Measurements from ENCODE around the gene LARP4B. TPM values are rescaled to one million over a fixed set of nuclear protein-coding genes. Genes with fewer than 3 reads are reported as not detected.

Gene LARP4B
- total and polyA plus RNA-seq, 7 donors = 16.6 to 88.3 (median 66.6) TPM

DNA sequence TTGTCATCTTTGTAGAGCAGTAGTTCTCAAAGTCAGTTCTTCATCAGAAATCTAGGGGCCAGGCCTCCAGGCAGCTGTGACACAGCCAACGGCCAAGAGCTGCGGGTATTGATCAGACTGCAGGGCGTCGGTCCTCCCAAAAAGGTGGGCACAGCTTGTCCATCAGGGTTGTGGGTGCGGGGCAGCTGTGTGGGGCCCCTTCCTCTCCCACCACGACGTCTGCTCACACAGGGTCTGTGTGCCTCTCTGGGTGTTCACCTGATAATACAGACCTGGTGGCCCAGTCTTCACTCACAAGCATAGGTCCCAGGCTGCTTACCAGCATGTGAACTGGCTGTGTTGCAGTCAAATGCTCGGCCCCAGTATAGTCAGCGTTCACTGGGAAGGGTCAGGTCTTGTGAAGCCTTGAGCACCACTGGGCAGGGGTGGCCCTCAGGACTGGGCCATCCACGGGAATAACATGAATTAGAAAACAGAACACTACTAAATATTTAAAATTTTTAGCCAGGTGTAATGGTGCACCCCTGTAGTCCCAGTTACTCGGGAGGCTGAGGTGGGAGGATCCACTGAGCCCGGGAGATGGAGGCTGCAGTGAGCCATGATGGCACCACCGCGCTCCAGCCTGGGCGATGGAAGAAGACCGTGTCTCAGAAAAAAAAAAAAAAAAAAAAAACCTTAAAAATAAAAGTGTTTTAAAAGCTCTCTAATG, 139.3 kb downstream of the LARP4B start:
- intact Hi-C loops (cut with DNase I) = no loop called here
- no peak overlapping the region for H3K27ac ChIP-seq
- 73 to 83% (median 80%) methylated on average over 16 of the region's 16 CpGs for WGBS, 3 donors
- H3K9me3 ChIP-seq = no peaks in the 10 kb centered on the region
- peaks cover 13% of the 10 kb centered on the region for H3K4me1 ChIP-seq
- H3K27me3 ChIP-seq (ENCODE audit: insufficient read depth in 3 of 3, low read length in 2 of 3) = no peaks in the 10 kb centered on the region
- H3K4me3 ChIP-seq = no peak overlapping the region
- TF ChIP-seq, protein P1, sequence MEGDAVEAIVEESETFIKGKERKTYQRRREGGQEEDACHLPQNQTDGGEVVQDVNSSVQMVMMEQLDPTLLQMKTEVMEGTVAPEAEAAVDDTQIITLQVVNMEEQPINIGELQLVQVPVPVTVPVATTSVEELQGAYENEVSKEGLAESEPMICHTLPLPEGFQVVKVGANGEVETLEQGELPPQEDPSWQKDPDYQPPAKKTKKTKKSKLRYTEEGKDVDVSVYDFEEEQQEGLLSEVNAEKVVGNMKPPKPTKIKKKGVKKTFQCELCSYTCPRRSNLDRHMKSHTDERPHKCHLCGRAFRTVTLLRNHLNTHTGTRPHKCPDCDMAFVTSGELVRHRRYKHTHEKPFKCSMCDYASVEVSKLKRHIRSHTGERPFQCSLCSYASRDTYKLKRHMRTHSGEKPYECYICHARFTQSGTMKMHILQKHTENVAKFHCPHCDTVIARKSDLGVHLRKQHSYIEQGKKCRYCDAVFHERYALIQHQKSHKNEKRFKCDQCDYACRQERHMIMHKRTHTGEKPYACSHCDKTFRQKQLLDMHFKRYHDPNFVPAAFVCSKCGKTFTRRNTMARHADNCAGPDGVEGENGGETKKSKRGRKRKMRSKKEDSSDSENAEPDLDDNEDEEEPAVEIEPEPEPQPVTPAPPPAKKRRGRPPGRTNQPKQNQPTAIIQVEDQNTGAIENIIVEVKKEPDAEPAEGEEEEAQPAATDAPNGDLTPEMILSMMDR (IDR thresholded peaks at IDR 0.05) = no peak
- ATAC-seq (no peak), DNase-seq (peak in 1 of 2 donors; percentile 28)
- H3K36me3 ChIP-seq (ENCODE audit: insufficient read depth in 1 of 2, low read depth in 1 of 2) = no peaks in the 10 kb centered on the region

DNA sequence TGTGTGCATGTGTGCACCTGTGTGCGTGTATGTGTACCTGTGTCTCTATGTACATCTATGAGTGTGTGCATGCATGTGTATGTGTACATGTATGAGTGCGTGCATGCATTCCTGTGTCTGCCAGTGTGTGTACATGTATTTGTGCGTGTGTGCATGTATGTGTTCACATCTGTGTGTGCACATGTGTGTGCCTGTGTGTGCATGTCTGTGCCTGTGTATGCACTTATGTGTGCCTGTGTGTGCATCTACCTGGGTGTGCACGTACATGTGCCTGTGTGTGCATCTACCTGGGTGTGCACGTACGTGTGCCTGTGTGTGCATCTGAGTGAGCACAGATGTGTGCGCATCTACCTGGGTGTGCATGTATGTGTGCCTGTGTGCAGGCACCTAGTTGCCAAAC, 139.9 kb downstream of the LARP4B start:
- peak in 1 of 2 donors; percentile 21 for DNase-seq
- intact Hi-C loops (cut with DNase I) = no loop called here

DNA sequence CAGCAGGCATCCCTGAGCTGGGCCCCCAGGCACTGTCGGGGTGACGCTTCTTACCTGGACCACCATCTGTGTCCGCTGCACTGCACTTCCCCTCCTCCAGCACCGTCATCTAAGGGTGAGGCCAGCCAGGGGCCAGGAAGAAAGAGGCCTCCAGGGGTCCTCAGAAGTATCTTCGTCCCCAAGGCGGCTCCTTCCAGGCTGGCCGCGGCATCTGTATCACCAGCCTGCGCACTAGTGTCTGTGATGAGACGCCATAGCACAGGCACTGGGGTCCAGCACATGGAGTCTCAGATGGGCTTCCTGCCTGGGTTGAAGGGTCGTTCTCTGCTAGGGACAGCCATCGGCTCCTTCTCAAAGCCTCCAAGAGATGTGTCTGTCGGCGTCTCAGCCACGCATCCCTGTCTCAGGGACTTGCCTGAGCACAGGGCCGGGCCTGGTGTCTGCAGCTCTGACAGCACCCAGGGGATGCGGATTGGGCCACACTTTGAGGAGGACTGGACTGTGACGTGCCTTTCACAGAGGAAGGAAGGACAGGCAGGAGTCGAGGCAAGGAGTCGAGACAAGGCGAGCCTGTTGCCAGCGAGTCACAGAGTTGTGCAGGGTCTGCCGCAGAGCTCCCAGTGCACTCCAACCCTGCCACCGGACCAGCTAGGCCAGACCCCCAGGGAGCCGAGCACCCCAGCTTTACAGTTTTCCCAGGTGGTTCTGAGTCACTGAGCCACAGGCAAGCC, 140.5 kb downstream of the LARP4B start:
- no peaks in the 10 kb centered on the region for H3K36me3 ChIP-seq (ENCODE audit: insufficient read depth in 1 of 2, low read depth in 1 of 2)
- DNase-seq = peak in 1 of 2 donors; percentile 46
- ATAC-seq = no peak
- H3K9me3 ChIP-seq = no peaks in the 10 kb centered on the region
- TF ChIP-seq, protein P1 (IDR thresholded peaks at IDR 0.05) = no peak
- 89 to 93% (median 91%) methylated on average over 24 to 25 of the region's 25 CpGs for WGBS, 3 donors
- no peak overlapping the region for H3K4me3 ChIP-seq
- no peaks in the 10 kb centered on the region for H3K27me3 ChIP-seq (ENCODE audit: insufficient read depth in 3 of 3, low read length in 2 of 3)
- no peak overlapping the region for H3K27ac ChIP-seq
- intact Hi-C loops (cut with DNase I) = no loop called here
- H3K4me1 ChIP-seq = peaks cover 13% of the 10 kb centered on the region

More for the DNA sequence above, 139.9 kb downstream of the LARP4B start:
- WGBS, 3 donors = 95 to 98% (median 97%) methylated on average over 7 of the region's 7 CpGs
- Histone ChIP-seq H3K9me3 (no peaks in the 10 kb centered on the region), H3K27ac (no peak overlapping the region), H3K4me3 (no peak overlapping the region), H3K36me3 (ENCODE audit: insufficient read depth in 1 of 2, low read depth in 1 of 2) (no peaks in the 10 kb centered on the region), H3K27me3 (ENCODE audit: insufficient read depth in 3 of 3, low read length in 2 of 3) (no peaks in the 10 kb centered on the region), H3K4me1 (peaks cover 13% of the 10 kb centered on the region)
- TF ChIP-seq, protein P1 (IDR thresholded peaks at IDR 0.05) = no peak
- no peak for ATAC-seq

DNA sequence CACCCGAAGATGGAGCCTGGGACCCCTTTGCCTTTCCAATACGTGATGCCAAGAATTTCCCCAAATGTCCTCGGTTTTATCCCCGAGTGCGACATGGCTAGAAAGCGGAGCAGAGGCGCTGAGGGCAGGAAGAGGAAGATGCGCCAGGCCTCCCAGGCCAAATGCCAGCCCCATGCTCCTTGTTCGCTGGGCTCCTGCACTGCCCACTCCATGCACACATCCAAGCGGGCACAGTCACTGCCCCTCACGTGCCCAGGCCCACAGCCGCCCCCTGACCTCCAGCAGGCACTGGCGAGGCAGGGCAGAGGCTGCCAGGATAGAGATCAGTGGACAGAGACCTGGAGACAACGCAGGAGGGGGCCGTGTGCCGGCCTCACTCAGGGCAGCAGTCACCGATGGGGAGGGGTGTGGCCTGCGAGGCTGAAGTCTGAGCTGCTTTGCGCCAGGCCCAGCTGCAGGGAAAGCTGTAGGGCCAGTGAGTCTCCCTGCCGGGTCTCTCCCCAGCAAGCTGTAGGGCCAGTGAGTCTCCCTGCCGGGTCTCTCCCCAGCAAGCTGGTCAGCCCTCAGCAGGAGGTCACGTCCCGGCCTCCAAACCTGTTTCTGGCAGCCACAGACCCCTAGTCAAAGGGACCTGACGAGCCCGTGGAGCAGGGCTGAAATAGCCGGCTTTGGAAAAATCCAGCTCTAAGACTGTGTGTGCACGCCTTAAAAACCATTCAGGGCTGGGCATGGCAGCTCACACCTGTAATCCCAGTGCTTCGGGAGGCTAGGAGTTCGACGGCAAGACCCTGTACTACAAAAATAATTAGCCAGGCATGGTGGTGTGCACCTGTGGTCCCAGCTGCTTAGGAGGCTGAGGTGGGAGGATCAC, 141.4 kb downstream of the LARP4B start:
- peak overlapping the region; percentile 54 for H3K4me3 ChIP-seq
- TF ChIP-seq, protein P1 (IDR thresholded peaks at IDR 0.05) = no peak
- no peaks in the 10 kb centered on the region for H3K9me3 ChIP-seq
- ATAC-seq (peak in 2 of 4 donors; percentile 7 to 17), DNase-seq (peak in 1 of 2 donors; percentile 46)
- WGBS, 3 donors = 39 to 61% (median 47%) methylated on average over 29 to 30 of the region's 30 CpGs
- H3K27ac ChIP-seq = no peak overlapping the region
- H3K27me3 ChIP-seq (ENCODE audit: insufficient read depth in 3 of 3, low read length in 2 of 3) = no peaks in the 10 kb centered on the region
- no peaks in the 10 kb centered on the region for H3K36me3 ChIP-seq (ENCODE audit: insufficient read depth in 1 of 2, low read depth in 1 of 2)
- intact Hi-C loops (cut with DNase I) = loop anchor here (2.0 to 10.0 kb wide), 7 partner anchors 98 to 279 kb away; partner anchors contain the start of gene DIP2C (in 1 of the 2)
- peaks cover 14% of the 10 kb centered on the region for H3K4me1 ChIP-seq
